Fibroblast of mammary gland (primary cell): ENCODE data around the gene TAF5.
"Not testable (repeated sequence)": the region's sequence is repeated elsewhere in the genome, so short reads cannot be mapped to it uniquely, and the experiment has no call there.

Experiments used
- DNase-seq: peaks from one replicate; pipeline ENCODE4 v3.0.0-alpha.2; 2010; ENCODE audit warnings: low read depth
- H3K4me3 ChIP-seq: 2 replicates; pipeline ENCODE4 v1.5.1; 2011; ENCODE audit warnings: low read depth, mild to moderate bottlenecking, low read length, moderate library complexity; ENCODE audit not compliant: control insufficient read depth
- CTCF ChIP-seq: conservative IDR thresholded peaks from 2 replicates; pipeline ENCODE4 v1.5.1; 2011; ENCODE audit warnings: low read depth, low read length, inconsistent platforms; ENCODE audit not compliant: control insufficient read depth, insufficient read depth

TAF5 gene

GRCh38 chr10:103397191-103397825 is 29.5 kb downstream of the TAF5 start:
- TF ChIP-seq CTCF, result no peak
- peak overlapping the region; percentile 97 for H3K4me3 ChIP-seq
- peak; percentile 8 for DNase-seq

GRCh38 chr10:103413564-103413963 is 45.8 kb downstream of the TAF5 start:
- TF ChIP-seq CTCF, result no peak
- DNase-seq, result no peak
- H3K4me3 ChIP-seq, result no peak overlapping the region

- H3K4me3 ChIP-seq, result no peak overlapping the region
- no peak for TF ChIP-seq CTCF
- no peak for DNase-seq
These were observed 47.8 kb downstream of the TAF5 start for GRCh38 chr10:103415581-103415980.

GRCh38 chr10:103416436-103417147 is 48.8 kb downstream of the TAF5 start:
- DNase-seq, result peak; percentile 73
- peak; percentile 62 for TF ChIP-seq CTCF
- no peak overlapping the region for H3K4me3 ChIP-seq

GRCh38 chr10:103417148-103417469 is 49.3 kb downstream of the TAF5 start:
- not testable (repeated sequence) for DNase-seq, H3K4me3 ChIP-seq

GRCh38 chr10:103417601-103418000 is 49.8 kb downstream of the TAF5 start:
- no peak for TF ChIP-seq CTCF
- no peak for DNase-seq
- no peak overlapping the region for H3K4me3 ChIP-seq

GRCh38 chr10:103419101-103419500 is 51.3 kb downstream of the TAF5 start:
- no peak for TF ChIP-seq CTCF
- H3K4me3 ChIP-seq, result no peak overlapping the region
- no peak for DNase-seq
